HTERT RPE-1 (cell line): ENCODE results near the gene PLXNA4.

Experiments used
- in situ Hi-C: fragments of 300-500 bp; cut with MboI; formaldehyde crosslinking; loops from 4 replicates; pipeline ENCODE4 v1.14.3; 2020; ENCODE audit warnings: low sequenced_read_pairs

Gene PLXNA4

GRCh38 chr7:132290021-132290420, 286.2 kb downstream of the PLXNA4 start:
- in situ Hi-C loops = no loop called here

GRCh38 chr7:132286836-132287235, 289.4 kb downstream of the PLXNA4 start:
- in situ Hi-C loops = no loop called here

GRCh38 chr7:132280335-132280734, 295.9 kb downstream of the PLXNA4 start:
- in situ Hi-C loops = no loop called here

- in situ Hi-C loops = no loop called here
Observed at GRCh38 chr7:132279718-132280117, 296.6 kb downstream of the PLXNA4 start.

GRCh38 chr7:132276976-132277725, 299.1 kb downstream of the PLXNA4 start:
- in situ Hi-C loops = no loop called here

- in situ Hi-C loops = no loop called here
Observed at GRCh38 chr7:132276234-132276630, 300.0 kb downstream of the PLXNA4 start.

GRCh38 chr7:132275416-132276233, 300.6 kb downstream of the PLXNA4 start:
- in situ Hi-C loops = no loop called here

GRCh38 chr7:132272763-132273371, 303.4 kb downstream of the PLXNA4 start:
- in situ Hi-C loops = no loop called here

- in situ Hi-C loops = no loop called here
Observed at GRCh38 chr7:132270517-132270916, 305.8 kb downstream of the PLXNA4 start.

GRCh38 chr7:132269718-132270117, 306.6 kb downstream of the PLXNA4 start:
- in situ Hi-C loops = no loop called here

GRCh38 chr7:132263151-132263550, 313.1 kb downstream of the PLXNA4 start:
- in situ Hi-C loops = no loop called here

GRCh38 chr7:132262160-132262470, 314.2 kb downstream of the PLXNA4 start:
- in situ Hi-C loops = no loop called here

- in situ Hi-C loops = no loop called here
Observed at GRCh38 chr7:132261327-132262159, 314.7 kb downstream of the PLXNA4 start.

GRCh38 chr7:132258231-132258630, 318.0 kb downstream of the PLXNA4 start:
- in situ Hi-C loops = no loop called here

- in situ Hi-C loops = no loop called here
Observed at GRCh38 chr7:132257253-132257652, 319.0 kb downstream of the PLXNA4 start.

GRCh38 chr7:132256721-132257212, 319.5 kb downstream of the PLXNA4 start:
- in situ Hi-C loops = no loop called here

GRCh38 chr7:132255898-132256297, 320.4 kb downstream of the PLXNA4 start:
- in situ Hi-C loops = no loop called here

GRCh38 chr7:132255115-132255797, 321.0 kb downstream of the PLXNA4 start:
- in situ Hi-C loops = no loop called here

GRCh38 chr7:132254455-132254854, 321.8 kb downstream of the PLXNA4 start:
- in situ Hi-C loops = no loop called here

- in situ Hi-C loops = no loop called here
Observed at GRCh38 chr7:132252793-132253100, 323.5 kb downstream of the PLXNA4 start.

- in situ Hi-C loops = no loop called here
Observed at GRCh38 chr7:132251327-132251659, 325.0 kb downstream of the PLXNA4 start.
